Stimulated activated CD8-positive, alpha-beta memory T cell treated with anti-CD3 and anti-CD28 coated beads, Interleukin-12 subunit alpha, Interleukin-12 subunit beta, amount 100 ng/mL, for 24 hours (primary cell): ENCODE measurements around the gene MKS1.

Source experiments
- DNase-seq: peaks from one replicate; pipeline ENCODE4 v3.0.0-alpha.2; 2020; ENCODE audit errors: extremely low read depth

MKS1 gene

GRCh38 chr17:58244963-58245362 lies 25.9 kb upstream of the MKS1 start:
- no peak for DNase-seq

- no peak for DNase-seq
Measured at GRCh38 chr17:58242171-58242784, 23.2 kb upstream of the MKS1 start.

- DNase-seq: no peak
Measured at GRCh38 chr17:58239987-58240386, 20.9 kb upstream of the MKS1 start.

- no peak for DNase-seq
Measured at GRCh38 chr17:58238147-58238634, 19.1 kb upstream of the MKS1 start, which contains the start of gene LPO. LPO (plus strand) TSS chr17:58238584; CDS start chr17:58242980, 4,396 bp downstream.

- DNase-seq: no peak
Measured at GRCh38 chr17:58236394-58236793, 17.3 kb upstream of the MKS1 start.

- DNase-seq: no peak
Measured at GRCh38 chr17:58235821-58236220, 16.8 kb upstream of the MKS1 start.

GRCh38 chr17:58234512-58234911 lies 15.5 kb upstream of the MKS1 start:
- DNase-seq: no peak

GRCh38 chr17:58233543-58233942 lies 14.5 kb upstream of the MKS1 start:
- no peak for DNase-seq

GRCh38 chr17:58232707-58233156 lies 13.7 kb upstream of the MKS1 start:
- DNase-seq: no peak

GRCh38 chr17:58231641-58232040 lies 12.6 kb upstream of the MKS1 start:
- no peak for DNase-seq

GRCh38 chr17:58229881-58230280 lies 10.8 kb upstream of the MKS1 start:
- no peak for DNase-seq

- no peak for DNase-seq
Measured at GRCh38 chr17:58229384-58229783, 10.3 kb upstream of the MKS1 start.

GRCh38 chr17:58228679-58229078 lies 9.6 kb upstream of the MKS1 start:
- DNase-seq: no peak

GRCh38 chr17:58227733-58228132 lies 8.7 kb upstream of the MKS1 start:
- DNase-seq: no peak

- no peak for DNase-seq
Measured at GRCh38 chr17:58224315-58224714, 5.3 kb upstream of the MKS1 start.

- DNase-seq: no peak
Measured at GRCh38 chr17:58219789-58220183, 731 bp upstream of the MKS1 start.

GRCh38 chr17:58217766-58218165 lies 1.3 kb downstream of the MKS1 start:
- no peak for DNase-seq

- no peak for DNase-seq
Measured at GRCh38 chr17:58215685-58216084, 3.4 kb downstream of the MKS1 start.

- DNase-seq: no peak
Measured at GRCh38 chr17:58210922-58211321, 8.1 kb downstream of the MKS1 start.

- no peak for DNase-seq
Measured at GRCh38 chr17:58208344-58208743, 10.7 kb downstream of the MKS1 start.

GRCh38 chr17:58207451-58207850 lies 11.6 kb downstream of the MKS1 start:
- no peak for DNase-seq

- no peak for DNase-seq
Measured at GRCh38 chr17:58205936-58206335, 13.1 kb downstream of the MKS1 start.

GRCh38 chr17:58204796-58205195 lies 14.3 kb downstream of the MKS1 start:
- no peak for DNase-seq

GRCh38 chr17:58202859-58203258 lies 16.2 kb downstream of the MKS1 start:
- no peak for DNase-seq
